Measurements from ENCODE around the gene CLDN7. TPM values are rescaled to one million over a fixed set of nuclear protein-coding genes. Genes with fewer than 3 reads are reported as not detected.

The CLDN7 gene
- total RNA-seq, 2 experiments from 2014 or later: 1.1 to 1.2 TPM

GRCh38 chr17:7229504-7229903 lies 32.8 kb downstream of the CLDN7 start:
- H3K4me1 Mint-ChIP-seq (ENCODE audit: low read depth): peaks cover 33% of the 10 kb centered on the region

DNA sequence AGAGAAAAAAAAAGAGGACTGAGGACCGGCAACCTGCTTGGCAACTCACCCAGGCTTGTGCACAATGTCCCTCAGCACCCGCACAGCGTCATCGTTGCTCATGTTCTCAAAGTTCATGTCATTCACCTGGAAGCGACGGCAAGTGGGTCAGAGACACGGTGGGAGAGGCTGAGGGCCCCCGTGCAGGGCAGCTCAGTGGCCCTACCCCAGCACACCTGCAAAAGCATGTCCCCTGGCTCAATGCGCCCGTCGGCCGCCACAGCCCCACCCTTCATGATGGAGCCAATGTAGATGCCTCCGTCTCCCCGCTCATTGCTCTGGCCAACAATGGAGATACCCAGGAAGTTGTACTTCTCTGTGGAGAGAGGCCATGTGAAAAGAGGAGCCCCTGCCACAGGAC lies 33.4 kb downstream of the CLDN7 start:
- no peaks in the 10 kb centered on the region for H3K27me3 Mint-ChIP-seq
- H3K27me3 ChIP-seq (ENCODE audit: control insufficient read depth in 1 of 2, insufficient read depth in 2 of 2, low read length in 2 of 2): no peaks in the 10 kb centered on the region
- TF ChIP-seq, protein P1, sequence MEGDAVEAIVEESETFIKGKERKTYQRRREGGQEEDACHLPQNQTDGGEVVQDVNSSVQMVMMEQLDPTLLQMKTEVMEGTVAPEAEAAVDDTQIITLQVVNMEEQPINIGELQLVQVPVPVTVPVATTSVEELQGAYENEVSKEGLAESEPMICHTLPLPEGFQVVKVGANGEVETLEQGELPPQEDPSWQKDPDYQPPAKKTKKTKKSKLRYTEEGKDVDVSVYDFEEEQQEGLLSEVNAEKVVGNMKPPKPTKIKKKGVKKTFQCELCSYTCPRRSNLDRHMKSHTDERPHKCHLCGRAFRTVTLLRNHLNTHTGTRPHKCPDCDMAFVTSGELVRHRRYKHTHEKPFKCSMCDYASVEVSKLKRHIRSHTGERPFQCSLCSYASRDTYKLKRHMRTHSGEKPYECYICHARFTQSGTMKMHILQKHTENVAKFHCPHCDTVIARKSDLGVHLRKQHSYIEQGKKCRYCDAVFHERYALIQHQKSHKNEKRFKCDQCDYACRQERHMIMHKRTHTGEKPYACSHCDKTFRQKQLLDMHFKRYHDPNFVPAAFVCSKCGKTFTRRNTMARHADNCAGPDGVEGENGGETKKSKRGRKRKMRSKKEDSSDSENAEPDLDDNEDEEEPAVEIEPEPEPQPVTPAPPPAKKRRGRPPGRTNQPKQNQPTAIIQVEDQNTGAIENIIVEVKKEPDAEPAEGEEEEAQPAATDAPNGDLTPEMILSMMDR (IDR thresholded peaks at IDR 0.05): no peak
- H3K27ac ChIP-seq (ENCODE audit: low read depth in 1 of 2, low read length in 2 of 2): no peak overlapping the region
- no peaks in the 10 kb centered on the region for H3K9me3 ChIP-seq (ENCODE audit: control insufficient read depth in 1 of 2, insufficient read depth in 1 of 2, low read length in 2 of 2)
- H3K4me3 ChIP-seq (ENCODE audit: low read length): no peak overlapping the region
- DNase-seq: no peak
- H3K4me3 Mint-ChIP-seq: no peak overlapping the region
- H3K36me3 ChIP-seq (ENCODE audit: insufficient read depth, low read length): peaks cover 61% of the 10 kb centered on the region
- H3K9me3 Mint-ChIP-seq: no peaks in the 10 kb centered on the region
- H3K4me1 Mint-ChIP-seq (ENCODE audit: low read depth): peaks cover 28% of the 10 kb centered on the region
- no peak for ATAC-seq (ENCODE audit: poor library complexity)
- ChIA-PET CTCF (no interaction called here), POLR2A (no interaction called here)
- intact Hi-C loops (cut with DNase I, micrococcal nuclease): no loop called here
- peaks cover 26% of the 10 kb centered on the region for H3K4me1 ChIP-seq (ENCODE audit: insufficient read depth, low read length)
- peaks cover 67% of the 10 kb centered on the region for H3K36me3 Mint-ChIP-seq (ENCODE audit: low read depth)
- no peak overlapping the region for H3K27ac Mint-ChIP-seq

More at GRCh38 chr17:7229504-7229903, 32.8 kb downstream of the CLDN7 start:
- POLR2A ChIA-PET: interaction anchor here (17.0 kb wide), 1 partner anchor 10 kb away, joined by 234 read pairs; the partner anchor contains the start of genes ACADVL and DLG4
- Mint-ChIP-seq H3K27me3 (no peaks in the 10 kb centered on the region), H3K27ac (no peak overlapping the region), H3K9me3 (no peaks in the 10 kb centered on the region), H3K4me3 (no peak overlapping the region), H3K36me3 (ENCODE audit: low read depth) (peaks cover 68% of the 10 kb centered on the region)
- ATAC-seq (ENCODE audit: poor library complexity) (no peak), DNase-seq (no peak)
- Histone ChIP-seq H3K36me3 (ENCODE audit: insufficient read depth, low read length) (peaks cover 57% of the 10 kb centered on the region), H3K9me3 (ENCODE audit: control insufficient read depth in 1 of 2, insufficient read depth in 1 of 2, low read length in 2 of 2) (no peaks in the 10 kb centered on the region), H3K27ac (ENCODE audit: low read depth in 1 of 2, low read length in 2 of 2) (no peak overlapping the region), H3K4me1 (ENCODE audit: insufficient read depth, low read length) (peaks cover 28% of the 10 kb centered on the region), H3K4me3 (ENCODE audit: low read length) (no peak overlapping the region), H3K27me3 (ENCODE audit: control insufficient read depth in 1 of 2, insufficient read depth in 2 of 2, low read length in 2 of 2) (no peaks in the 10 kb centered on the region)
- CTCF ChIA-PET: no interaction called here
- TF ChIP-seq, protein P1 (IDR thresholded peaks at IDR 0.05): no peak
- intact Hi-C loops (cut with DNase I, micrococcal nuclease): no loop called here

DNA sequence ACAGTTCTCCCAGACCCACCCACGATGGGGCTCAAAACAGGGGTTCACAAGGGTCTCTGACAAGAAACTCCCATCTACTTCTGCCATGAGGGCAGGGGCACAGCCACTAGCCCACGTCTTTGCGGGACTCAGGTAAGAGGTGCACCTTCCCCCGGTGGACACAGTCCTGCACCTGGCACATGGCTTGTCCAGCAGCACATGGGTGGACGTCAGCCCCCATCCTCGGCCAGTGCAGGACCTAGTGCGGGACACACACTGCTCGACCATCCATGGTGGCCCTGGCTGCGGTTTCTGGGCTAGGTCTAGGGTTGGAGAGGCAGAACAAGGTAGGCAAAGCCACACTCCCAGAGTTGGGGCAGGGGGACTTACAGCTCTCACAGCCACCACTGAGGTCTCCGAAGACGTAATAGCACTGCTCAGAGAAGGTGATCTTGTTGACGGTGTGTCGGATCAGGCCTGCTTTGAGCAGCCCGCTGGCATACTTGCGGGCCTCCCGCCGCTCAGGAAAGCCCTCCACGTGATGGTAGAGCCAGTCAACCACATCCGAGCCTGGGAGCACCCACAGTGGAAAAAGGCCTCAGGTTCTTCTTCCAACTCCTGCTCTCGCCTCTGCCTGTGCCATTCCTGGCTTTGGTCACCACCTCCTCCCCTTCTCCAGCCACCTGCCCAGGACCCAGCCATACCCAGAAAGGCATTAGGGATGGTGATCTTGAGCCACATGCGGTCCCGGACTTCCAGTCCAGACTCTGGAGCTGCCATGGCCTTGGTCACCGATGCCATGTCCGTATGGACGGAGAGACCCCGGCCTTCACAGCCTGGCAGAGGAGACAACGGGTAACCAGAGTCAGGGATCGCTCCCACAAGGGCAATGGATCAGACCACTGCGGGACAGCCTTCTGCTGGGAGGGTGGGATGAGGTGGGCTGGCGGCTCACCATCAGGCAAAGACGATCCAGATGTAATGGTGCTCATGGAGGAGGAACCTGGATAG lies 35.3 kb downstream of the CLDN7 start:
- H3K36me3 ChIP-seq (ENCODE audit: insufficient read depth, low read length): peaks cover 80% of the 10 kb centered on the region

More for the DNA sequence above, 35.3 kb downstream of the CLDN7 start:
- CTCF ChIA-PET: interaction anchor here (0.6 kb wide), 1 partner anchor 173 kb away, joined by 4 read pairs; no protein-coding TSS in a partner anchor
- ATAC-seq (ENCODE audit: poor library complexity): no peak
- Histone ChIP-seq H3K9me3 (ENCODE audit: control insufficient read depth in 1 of 2, insufficient read depth in 1 of 2, low read length in 2 of 2) (no peaks in the 10 kb centered on the region), H3K27me3 (ENCODE audit: control insufficient read depth in 1 of 2, insufficient read depth in 2 of 2, low read length in 2 of 2) (no peaks in the 10 kb centered on the region), H3K4me1 (ENCODE audit: insufficient read depth, low read length) (peaks cover 9% of the 10 kb centered on the region), H3K27ac (ENCODE audit: low read depth in 1 of 2, low read length in 2 of 2) (no peak overlapping the region), H3K4me3 (ENCODE audit: low read length) (no peak overlapping the region)
- Mint-ChIP-seq H3K27me3 (no peaks in the 10 kb centered on the region), H3K4me3 (no peak overlapping the region), H3K4me1 (ENCODE audit: low read depth) (peaks cover 11% of the 10 kb centered on the region), H3K36me3 (ENCODE audit: low read depth) (peaks cover 72% of the 10 kb centered on the region), H3K9me3 (no peaks in the 10 kb centered on the region), H3K27ac (no peak overlapping the region)
- POLR2A ChIA-PET: no interaction called here
- no peak for DNase-seq
- TF ChIP-seq, protein P1 (IDR thresholded peaks at IDR 0.05): no peak
- intact Hi-C loops (cut with DNase I, micrococcal nuclease): no loop called here
